Stimulated activated CD8-positive, alpha-beta memory T cell treated with anti-CD3 and anti-CD28 coated beads, Interleukin-2, amount 100 ng/mL, for 48 hours (primary cell): ENCODE results near the gene WWOX.

Experiments used
- DNase-seq, 2 donors: peaks; one replicate each; pipeline ENCODE4 v3.0.0-alpha.2; 2020; ENCODE audit warnings: low read depth in 2 of 2

The WWOX gene

GRCh38 chr16:78529881-78530280 is 430.4 kb downstream of the WWOX start:
- no peak for DNase-seq

DNA sequence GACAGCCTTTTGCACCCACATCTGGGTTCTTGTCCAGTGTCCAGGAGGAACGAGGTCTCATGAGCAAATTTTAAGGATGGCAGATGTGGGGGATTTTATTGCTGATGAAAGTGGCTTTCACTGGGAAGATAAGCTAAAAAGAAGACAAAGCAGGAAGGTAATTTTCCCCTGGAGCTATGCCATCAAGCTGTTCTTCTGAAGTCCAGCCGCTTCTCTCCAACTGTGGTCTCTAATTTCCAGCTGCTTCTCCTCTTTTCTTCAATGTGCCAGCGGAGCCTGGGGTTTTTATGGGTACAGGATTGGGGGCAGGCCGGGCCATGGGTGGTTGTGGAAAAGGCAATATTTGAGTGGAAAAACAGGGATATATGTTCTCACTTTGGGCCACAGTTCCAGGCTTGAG is 430.8 kb downstream of the WWOX start:
- no peak for DNase-seq

- no peak for DNase-seq
Observed at GRCh38 chr16:78535098-78535497, 435.6 kb downstream of the WWOX start.

DNA sequence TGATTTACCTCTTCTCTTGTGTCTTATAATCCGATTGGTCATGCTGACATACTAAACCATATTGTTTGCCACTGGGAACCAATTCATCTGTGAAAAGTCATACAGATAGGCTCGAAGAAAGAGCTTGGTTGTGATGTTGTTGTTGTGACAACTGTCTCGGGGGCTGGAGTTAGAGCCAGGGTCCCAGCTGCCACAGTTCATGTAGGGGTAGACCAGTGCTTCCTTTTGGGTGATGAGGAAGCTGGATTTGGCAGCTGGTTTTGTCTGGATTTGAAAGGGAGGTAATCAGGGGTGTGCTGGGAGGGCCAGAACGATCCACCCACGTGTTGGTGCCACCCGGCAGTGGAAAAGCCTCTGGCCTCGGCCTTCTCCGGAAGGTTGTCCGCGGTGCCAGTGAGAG is 438.1 kb downstream of the WWOX start:
- no peak for DNase-seq

- DNase-seq, result no peak
Observed at GRCh38 chr16:78538292-78538691, 438.8 kb downstream of the WWOX start.

DNA sequence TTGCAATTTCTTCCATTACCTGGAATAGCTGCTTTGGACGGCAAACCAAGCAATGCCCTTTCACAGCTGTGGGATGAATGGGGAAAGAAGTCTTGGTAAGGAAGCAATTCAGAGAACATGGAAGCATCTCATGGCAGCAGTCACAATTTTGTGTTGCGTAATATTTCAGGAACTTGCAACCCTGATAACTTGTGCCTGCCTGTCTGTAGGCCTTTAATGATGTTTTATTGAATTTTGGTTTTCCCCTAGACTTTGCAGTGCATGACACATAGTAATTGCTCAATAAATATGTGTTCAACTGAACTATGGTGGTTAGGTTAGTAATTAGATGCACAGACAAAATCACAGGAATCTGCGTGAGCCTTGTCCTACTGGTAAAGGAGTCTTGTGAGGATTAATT is 439.5 kb downstream of the WWOX start:
- DNase-seq, result no peak

DNA sequence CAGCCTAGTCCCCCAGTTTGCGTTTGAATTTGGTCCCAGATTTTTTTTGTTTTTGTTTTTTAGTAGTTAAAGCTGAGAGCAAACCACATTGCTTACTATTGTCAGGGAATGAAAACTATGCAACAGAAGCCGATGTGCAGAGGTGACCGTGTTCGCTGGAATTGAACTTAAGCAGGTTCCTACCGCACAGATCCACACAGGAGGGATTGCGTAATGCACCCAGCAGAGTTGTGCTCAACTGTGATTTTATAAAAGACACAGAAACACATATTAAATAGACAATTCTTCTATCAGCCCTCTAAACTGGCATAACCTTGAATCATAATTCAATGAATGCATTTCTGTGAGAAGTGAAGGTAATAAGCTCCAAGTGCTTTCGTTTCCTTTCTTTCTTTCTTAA is 443.0 kb downstream of the WWOX start:
- no peak for DNase-seq

DNA sequence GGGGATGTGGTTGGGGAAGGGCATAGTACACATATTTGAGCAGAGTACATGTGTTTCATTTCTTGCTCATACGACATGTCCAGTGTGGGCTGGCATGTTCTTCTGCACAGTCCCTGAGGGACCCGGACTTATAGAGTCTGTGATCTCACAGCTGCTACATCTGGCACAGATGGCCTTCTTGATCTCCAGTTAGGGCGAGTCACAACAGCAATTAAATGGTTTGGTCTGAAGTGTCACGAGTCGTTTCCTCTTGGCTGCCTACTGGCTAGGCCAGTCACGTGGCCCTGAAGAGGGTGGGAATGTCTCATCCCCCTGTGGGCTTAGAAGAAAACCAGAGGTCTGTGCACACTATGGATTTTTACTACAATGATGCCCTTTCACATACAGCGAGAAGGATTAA is 443.6 kb downstream of the WWOX start:
- no peak for DNase-seq

DNA sequence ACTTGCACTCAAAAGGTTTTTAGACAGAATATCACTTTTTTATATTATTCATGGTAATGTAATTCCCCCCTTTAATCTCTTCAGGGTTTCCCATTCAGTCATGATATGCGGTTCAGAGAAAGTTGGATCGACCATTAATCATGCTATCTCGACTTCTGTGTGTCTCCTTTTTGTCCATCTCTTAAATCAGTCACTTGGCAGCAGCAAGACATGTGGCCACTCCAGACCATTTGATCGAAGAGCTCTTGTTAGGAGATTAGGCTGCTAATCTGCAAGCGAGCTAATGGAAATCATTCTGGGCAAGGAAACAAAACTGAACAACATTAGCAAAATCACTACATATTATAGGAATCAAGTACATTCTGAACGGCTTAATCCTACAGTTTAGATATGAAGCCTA is 449.9 kb downstream of the WWOX start:
- DNase-seq, result no peak

DNA sequence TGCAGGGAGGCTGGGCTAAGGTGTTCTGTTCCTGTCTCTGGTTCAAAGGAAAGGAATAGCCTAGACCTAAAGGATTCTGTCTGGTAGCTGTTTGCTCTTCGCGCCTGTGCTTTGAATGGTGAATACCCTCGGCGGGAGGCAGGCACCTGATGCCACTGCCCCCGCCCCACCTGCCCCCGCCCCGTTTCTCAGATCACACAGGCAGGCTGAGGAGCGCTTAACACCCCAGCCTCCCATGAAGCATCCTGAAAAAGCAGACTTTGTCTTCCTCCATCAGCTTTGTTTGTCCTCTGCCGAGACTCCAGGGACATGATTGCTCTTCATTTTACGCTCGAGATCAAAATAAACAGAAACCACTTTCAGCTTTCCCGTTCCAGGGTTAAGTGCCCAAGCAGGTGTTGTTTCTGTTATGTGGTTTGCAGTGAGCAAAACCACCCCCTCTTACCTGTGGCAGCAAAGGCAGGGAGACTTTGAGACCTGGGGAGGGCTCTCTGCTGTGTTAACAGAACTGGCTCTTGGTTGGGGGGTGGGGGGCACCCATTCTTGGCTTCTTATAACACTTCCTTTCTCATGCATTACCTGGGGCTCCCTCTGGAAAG is 452.1 kb downstream of the WWOX start:
- no peak for DNase-seq

DNA sequence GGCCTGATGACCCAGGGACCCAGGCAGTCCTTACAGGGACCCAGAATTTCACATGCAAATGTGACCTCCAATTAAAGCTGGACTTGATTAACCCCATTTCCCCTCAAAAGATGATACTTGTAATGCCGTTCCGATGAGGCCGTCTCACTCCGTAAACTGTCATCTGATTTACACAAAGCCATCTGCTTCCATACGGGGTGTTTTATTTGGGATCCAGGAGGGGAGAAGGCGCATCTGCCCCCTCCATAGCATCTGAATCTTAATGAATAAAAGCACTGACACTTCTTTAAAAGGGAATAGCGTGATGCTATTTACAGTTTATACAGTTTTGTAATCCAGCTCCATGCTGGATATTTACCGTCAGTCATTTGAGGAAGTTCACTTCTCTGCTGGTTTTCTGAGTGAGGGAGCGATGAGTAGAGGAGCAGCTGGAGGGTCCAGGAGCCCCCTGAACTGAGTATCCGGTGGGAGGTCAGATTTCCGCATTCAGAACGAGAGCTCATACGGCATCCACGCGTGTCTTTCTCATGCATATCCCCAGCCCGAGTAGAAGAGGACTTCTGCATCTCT is 452.7 kb downstream of the WWOX start:
- DNase-seq, result no peak

- DNase-seq, result no peak
Observed at GRCh38 chr16:78552716-78553115, 453.3 kb downstream of the WWOX start.

GRCh38 chr16:78553268-78554039 is 454.0 kb downstream of the WWOX start:
- no peak for DNase-seq

DNA sequence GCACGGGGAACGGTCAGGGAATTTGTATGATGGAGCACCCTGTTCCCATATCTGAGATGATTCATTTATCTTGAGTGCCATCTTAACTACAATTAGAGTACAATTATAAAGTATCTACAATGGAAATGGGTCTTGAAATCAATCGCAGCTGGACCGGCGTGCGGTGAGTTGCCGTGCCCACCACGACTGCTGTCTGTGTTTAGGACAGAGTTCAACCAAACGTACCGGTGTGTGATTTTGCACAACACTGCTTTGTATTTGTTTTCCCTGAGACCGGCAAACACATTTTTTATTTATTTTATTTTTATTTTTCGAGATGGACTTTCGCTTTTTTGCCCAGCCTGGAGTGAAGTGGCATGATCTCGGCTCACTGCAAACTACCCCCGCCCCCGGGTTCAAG is 457.0 kb downstream of the WWOX start:
- DNase-seq, result no peak

- no peak for DNase-seq
Observed at GRCh38 chr16:78560997-78561396, 461.5 kb downstream of the WWOX start.

- no peak for DNase-seq
Observed at GRCh38 chr16:78562111-78562510, 462.7 kb downstream of the WWOX start.

DNA sequence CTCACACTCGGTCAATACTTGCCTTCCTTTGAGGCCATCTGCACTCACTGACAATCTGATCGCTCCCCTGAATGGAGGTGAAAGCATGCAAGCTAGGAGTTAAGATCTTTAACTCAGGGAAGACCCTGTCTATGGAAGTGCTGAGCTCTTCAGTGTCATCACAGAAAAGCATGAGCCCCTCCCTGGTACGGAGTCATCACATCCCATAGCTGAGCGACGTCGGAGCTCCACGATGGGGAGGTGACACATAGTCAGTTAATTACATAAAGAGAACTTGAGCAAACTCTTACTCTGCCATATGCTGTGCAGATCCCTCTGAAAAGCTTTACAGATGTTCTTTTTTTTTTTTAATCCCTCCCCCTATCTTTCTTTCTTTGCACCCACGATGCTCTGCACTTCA is 463.2 kb downstream of the WWOX start:
- no peak for DNase-seq

- DNase-seq, result no peak
Observed at GRCh38 chr16:78563905-78564304, 464.5 kb downstream of the WWOX start.

DNA sequence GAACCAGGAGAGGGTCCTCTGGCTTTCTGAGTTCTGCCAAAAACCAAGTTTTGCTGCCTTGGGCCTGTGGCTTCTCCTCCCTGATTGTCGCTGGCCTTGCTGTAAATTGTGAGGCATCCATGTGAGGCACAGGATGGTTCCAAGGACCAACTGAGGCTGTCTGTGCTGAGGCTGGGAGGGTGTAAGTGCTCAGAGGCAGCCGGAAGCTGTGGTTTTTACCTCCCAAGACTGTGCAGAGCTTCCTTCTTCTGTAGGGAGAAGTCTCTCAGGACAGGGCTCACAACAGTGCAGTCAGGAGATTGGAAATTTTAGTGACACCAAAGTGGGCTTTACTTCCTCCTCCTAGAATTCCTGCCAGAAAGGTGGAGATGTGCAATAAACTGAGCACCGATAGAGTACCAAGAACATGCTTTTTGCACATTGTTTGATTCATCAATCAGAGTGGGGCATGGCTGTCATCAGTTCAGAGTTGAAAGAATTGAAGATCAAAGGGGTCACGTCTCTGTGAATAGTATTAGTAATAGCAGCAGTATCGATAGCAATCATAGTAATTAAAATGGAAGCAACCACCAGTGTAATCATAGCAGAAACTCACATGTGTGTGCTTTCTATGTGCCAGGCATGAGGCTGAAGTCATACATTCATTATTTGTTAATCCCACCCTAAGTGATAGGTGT is 467.1 kb downstream of the WWOX start:
- no peak for DNase-seq

DNA sequence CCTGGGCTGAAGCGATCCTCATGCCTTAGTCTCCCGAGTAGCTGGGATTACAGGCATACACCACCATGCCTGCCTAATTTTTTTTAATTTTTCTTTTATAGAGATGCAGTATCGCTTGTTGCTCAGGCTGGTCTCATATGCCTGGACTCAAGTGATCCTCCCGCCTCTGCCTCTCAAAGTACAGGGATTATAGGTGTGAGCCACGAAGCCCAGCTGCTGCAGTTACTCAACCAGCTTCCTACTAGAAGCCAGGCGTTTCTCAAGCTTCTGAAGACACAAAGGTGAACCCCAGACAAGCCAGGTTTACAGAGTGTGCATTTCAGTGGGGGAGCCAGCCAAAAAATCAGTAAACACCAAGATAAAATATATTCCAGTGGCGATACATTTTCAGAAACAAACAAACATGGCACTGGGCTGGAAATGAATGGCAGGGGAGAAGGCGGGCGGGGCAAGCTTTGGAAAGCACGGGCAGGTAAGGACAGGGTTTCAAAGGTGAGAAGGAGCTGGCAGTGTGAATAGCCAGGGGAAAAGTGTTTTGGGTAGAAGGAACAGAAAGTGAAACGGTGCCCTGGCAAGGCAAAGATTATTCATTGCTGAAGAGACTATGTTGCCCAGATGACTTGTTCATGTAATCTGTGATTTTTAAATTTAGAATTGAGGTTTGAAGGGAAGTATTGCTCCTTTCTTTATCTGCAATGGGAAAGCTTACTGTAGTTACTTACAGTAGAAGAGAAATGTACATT is 471.1 kb downstream of the WWOX start:
- no peak for DNase-seq

GRCh38 chr16:78571434-78571833 is 472.0 kb downstream of the WWOX start:
- no peak for DNase-seq

DNA sequence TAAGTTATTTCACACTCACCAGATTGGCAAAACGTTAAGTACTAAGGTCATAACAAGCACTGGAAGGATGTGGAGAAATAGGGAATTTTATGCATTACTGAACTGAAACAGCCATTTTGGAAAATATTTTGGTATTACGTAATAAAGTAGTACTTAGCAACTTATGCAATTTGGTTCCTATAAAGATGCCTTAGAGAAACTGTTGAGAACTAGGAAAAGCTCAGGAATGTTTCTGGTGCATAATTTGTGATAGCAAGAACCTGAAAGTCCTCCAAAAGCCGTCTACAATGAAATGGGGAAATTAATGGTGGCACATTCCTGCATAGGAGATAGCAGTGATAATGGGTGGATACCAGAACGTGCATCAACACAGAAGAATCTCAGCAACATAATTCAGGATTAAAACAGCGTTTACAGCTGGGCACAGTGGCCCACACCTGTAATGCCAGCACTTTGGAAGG is 472.5 kb downstream of the WWOX start:
- DNase-seq, result no peak
